ENCODE results near the gene HOXB6.
A peak's percentile ranks its signal among the peaks of the same experiment; 100 is the strongest.

Gene HOXB6

GRCh38 chr17:48621410-48622392 is 16.9 kb upstream of the HOXB6 start:
- no peak for DNase-seq

GRCh38 chr17:48620461-48621139 is 15.8 kb upstream of the HOXB6 start:
- no peak for DNase-seq

GRCh38 chr17:48619826-48620449 is 15.2 kb upstream of the HOXB6 start:
- DNase-seq, result no peak

- DNase-seq, result peak; percentile 84
Observed at GRCh38 chr17:48618256-48618896, 13.6 kb upstream of the HOXB6 start.

GRCh38 chr17:48617471-48618255 is 12.9 kb upstream of the HOXB6 start:
- DNase-seq, result no peak

- no peak for DNase-seq
Observed at GRCh38 chr17:48616717-48617470, 12.1 kb upstream of the HOXB6 start.

GRCh38 chr17:48615963-48616716 is 11.4 kb upstream of the HOXB6 start:
- DNase-seq, result no peak

- DNase-seq, result no peak
Observed at GRCh38 chr17:48615047-48615962, 10.5 kb upstream of the HOXB6 start, which contains the start of gene HOXB8. TSS of gene HOXB8 (minus strand) at chr17:48615292. CDS start at chr17:48614704, 588 bp downstream.

GRCh38 chr17:48613862-48614694 is 9.3 kb upstream of the HOXB6 start:
- no peak for DNase-seq

GRCh38 chr17:48612854-48613691 is 8.3 kb upstream of the HOXB6 start:
- peak; percentile 54 for DNase-seq

GRCh38 chr17:48612456-48612853 is 7.7 kb upstream of the HOXB6 start:
- DNase-seq, result no peak

GRCh38 chr17:48611681-48612455 is 7.1 kb upstream of the HOXB6 start:
- DNase-seq, result no peak

- DNase-seq, result no peak
Observed at GRCh38 chr17:48611213-48611612, 6.4 kb upstream of the HOXB6 start.

GRCh38 chr17:48610282-48611211 is 5.8 kb upstream of the HOXB6 start, which contains the start of gene HOXB7:
TSS of gene HOXB7 (minus strand) at chr17:48611017. CDS start at chr17:48610918, 99 bp downstream.
- DNase-seq, result peak; percentile 69

GRCh38 chr17:48609759-48610281 is 5.0 kb upstream of the HOXB6 start:
- DNase-seq, result no peak

Measured in stimulated activated CD4-positive, alpha-beta T cell treated with anti-CD3 and anti-CD28 coated beads, Interleukin-4, amount 100 ng/mL, for 1 hour (primary cell).